Stimulated activated CD4-positive, alpha-beta T cell treated with anti-CD3 and anti-CD28 coated beads, Interleukin-4, amount 100 ng/mL, for 48 hours (primary cell): Measurements from ENCODE around the gene CFAP61.

Source experiments
- DNase-seq, 2 donors: peaks; one replicate each; pipeline ENCODE4 v3.0.0-alpha.2; 2020; ENCODE audit warnings: low read depth in 2 of 2

CFAP61 gene

GRCh38 chr20:20031790-20032189 lies 20.5 kb upstream of the CFAP61 start:
- DNase-seq = no peak

DNA sequence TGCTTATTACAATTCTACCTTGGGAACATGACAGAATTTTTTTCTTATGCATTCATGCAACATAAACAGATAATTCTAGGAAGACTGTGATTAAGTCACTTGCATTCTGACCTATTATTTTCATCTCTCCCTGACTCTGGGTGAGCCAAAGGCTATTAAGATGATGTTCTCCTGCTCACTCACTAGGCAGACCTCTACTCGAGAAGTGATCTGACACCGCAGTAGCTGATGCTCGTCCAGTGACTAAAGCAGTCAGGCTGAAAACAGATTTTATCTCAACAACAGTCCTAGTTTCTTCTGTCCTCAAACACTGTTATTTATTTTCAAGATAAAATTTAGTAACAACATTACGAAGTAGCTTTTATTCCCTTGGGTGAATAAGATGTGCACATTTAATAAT lies 17.8 kb upstream of the CFAP61 start:
- DNase-seq = no peak

DNA sequence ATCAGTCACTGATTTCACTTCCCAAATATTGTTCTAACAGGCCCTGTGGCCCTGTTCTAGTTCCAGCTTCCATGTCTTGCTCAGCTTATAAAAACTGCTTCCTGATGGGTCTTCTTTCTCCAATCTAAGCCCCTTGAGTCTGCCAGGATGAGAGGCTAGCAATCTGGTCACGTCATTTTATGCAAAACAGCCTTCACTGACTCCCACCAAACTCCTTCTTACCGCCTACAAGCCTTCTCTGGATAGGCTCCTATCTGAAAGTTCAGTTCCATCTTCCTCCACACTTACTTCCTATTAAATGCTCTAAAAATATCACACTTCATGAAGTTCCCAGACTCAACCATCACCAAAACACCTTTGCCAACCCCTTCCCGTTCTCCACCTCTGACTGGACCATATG lies 15.6 kb upstream of the CFAP61 start:
- DNase-seq = no peak

GRCh38 chr20:20037960-20038359 lies 14.4 kb upstream of the CFAP61 start:
- no peak for DNase-seq

- no peak for DNase-seq
These were observed 13.7 kb upstream of the CFAP61 start for GRCh38 chr20:20038586-20038985.

- no peak for DNase-seq
These were observed 12.5 kb upstream of the CFAP61 start for GRCh38 chr20:20039752-20040387.

DNA sequence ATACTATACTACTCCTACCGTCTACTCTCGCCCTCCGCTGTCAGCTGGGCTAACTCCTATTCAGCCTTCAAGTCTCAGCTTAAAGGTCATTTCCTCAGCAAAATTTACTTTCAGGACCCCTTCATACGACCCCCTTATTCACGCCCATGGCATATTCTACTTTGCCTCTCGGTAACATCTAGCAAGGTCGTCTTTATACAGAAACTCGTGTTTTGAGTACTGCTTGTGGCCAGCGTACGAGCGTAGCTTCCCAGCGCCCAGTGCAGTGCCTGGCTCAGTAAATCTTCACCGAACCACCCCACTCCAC lies 612 bp upstream of the CFAP61 start:
- DNase-seq = no peak

GRCh38 chr20:20060234-20060998 lies 8.1 kb downstream of the CFAP61 start:
- no peak for DNase-seq

GRCh38 chr20:20063941-20064702 lies 11.8 kb downstream of the CFAP61 start:
- no peak for DNase-seq

GRCh38 chr20:20065361-20065760 lies 13.0 kb downstream of the CFAP61 start:
- no peak for DNase-seq

GRCh38 chr20:20070871-20071726 lies 18.8 kb downstream of the CFAP61 start:
- DNase-seq = no peak

DNA sequence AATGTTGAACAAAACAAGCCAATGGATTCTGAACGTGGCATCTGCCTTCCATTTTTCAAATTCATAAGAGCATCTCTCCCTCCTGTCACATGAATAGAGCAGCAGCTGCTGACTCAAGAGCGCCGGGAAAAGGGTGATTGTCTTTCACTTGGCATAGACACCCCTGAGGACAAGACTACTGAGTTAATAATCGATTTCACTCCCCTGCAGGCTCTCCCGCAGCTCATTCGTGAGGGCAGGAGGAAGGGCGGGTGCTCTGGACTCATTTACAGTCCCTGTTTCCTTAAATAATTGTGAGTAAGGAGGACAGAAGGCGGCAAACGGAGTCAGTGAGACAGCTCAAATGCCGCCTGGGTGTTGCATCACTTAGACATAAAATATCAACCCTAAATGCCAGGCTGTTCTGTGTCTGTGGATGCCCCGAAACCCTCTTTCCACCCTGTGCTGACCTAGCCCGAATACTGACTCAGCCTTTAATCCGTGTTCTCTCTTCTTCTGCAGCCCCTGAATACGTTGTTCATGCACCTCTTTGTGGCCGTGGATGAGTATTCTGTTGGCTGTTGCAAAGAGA lies 21.6 kb downstream of the CFAP61 start:
- no peak for DNase-seq

GRCh38 chr20:20075032-20075431 lies 22.7 kb downstream of the CFAP61 start:
- DNase-seq = no peak

DNA sequence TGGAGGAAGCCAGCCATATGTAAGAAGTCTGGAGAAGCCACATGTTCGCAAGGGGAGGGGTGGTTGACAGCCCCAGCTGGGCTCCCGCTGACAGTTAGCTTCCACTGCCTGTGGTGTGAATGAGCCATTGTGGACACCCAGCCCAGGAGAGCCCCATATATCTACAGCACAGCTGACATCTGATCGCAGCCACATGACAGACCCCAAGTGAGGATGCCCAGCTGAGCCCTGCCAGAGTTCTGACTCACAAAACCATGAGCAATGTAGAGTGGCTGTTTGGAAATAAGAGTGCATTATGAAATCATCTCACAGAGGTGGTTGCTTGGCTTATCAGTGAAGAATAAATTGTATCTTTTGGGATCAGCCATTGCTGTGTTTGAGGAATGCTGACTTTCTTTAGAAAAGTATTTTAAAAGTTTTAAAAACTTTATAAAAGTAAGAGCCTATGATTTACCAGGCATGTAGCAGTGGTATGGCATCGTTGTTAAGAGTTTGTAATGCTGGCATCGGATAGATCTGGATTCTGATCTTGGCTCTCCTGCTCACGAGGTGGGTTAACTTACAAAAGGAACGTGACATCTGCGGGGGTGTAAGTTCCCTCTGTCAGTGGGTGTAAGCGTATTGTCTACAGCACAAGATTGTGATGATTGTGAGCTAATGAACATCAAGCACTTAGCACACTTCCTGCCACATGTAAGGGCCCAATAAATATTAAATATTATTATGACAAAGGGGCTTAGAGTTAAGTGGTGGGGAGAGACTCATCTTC lies 24.1 kb downstream of the CFAP61 start:
- DNase-seq = no peak

- no peak for DNase-seq
These were observed 25.7 kb downstream of the CFAP61 start for GRCh38 chr20:20078041-20078440.

DNA sequence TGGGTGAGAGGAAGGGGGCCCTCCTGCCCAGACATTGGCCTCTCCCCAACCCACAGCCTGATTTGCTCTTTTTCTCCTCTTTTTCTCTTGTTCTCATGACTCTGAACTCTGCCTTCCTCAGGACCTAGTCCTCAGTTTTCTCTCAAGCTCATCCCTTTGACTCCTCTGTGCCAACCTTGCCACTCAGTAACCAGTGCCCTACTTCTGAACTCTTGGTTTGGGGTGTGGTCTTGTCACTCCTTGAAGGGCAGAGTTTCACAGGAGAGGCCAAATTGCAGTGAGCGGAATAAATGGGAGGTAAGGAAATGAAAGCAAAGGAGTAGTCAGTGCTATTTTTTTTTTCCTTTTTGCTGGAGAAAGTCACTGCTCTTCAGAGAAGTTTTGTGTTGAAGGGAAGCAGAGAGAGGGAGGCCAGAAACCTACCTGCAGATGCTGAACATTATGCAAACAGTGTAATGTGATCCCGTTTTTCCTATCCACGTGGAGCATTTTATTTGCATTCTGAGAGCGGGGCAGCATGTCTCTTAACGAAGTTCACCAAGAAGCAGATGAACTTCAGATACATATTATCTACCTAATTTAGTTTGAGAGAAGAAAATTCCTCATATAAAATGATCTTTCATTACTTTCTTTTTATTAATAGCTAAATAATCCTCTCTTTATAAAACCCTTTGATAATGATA lies 26.9 kb downstream of the CFAP61 start:
- no peak for DNase-seq

GRCh38 chr20:20083807-20084206 lies 31.5 kb downstream of the CFAP61 start:
- DNase-seq = no peak

- DNase-seq = no peak
These were observed 32.0 kb downstream of the CFAP61 start for GRCh38 chr20:20084296-20084752.

- DNase-seq = no peak
These were observed 32.7 kb downstream of the CFAP61 start for GRCh38 chr20:20085071-20085470.

DNA sequence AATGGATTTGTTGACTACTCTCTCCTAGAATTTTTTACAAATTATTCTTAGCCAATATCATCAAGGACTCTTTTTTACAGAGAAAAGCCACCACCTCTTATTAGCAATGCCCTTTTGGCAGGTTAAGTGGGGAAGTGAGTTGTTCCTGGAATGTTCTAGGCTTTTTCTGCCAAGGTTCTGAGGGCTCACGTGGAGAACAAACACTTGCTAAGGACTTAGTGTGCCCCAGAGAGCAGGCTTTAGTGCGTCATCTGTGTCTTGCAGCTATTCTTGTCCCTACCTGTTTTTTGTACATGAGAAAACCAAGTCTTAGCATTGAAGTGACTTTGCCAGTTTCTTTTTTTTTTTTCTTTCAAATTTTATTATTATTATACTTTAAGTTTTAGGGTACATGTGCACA lies 33.5 kb downstream of the CFAP61 start:
- no peak for DNase-seq
